Adrenal gland (tissue), 12 donors: ENCODE results near the gene KIRREL3. TPM values are rescaled to one million over a fixed set of nuclear protein-coding genes. Genes with fewer than 3 reads are reported as not detected.

Source experiments
- DNase-seq, 7 donors: peaks; one replicate each; pipeline ENCODE4 v3.0.0-alpha.2; 2019 to 2020
- H3K27ac ChIP-seq, 5 donors: fragments of 200-600 bp; sonication (generic) in 4 of 5; 1 replicate in 3 of 5; 2 replicates in 2 of 5; pipeline versions ENCODE4 v1.5.1 to v1.8.0; 2016 to 2020; ENCODE audit warnings: mild to moderate bottlenecking in 1 of 5
- H3K27me3 ChIP-seq: fragments of 200-600 bp; 2 replicates; pipeline ENCODE4 v1.8.0; 2021
- H3K36me3 ChIP-seq, 2 donors: fragments of 200-600 bp; replicated peaks in 1 of 2; 1 replicate in 1 of 2; 2 replicates in 1 of 2; pipeline versions ENCODE4 v1.5.1 to v1.8.0; 2018 to 2022
- H3K4me1 ChIP-seq, 2 donors: fragments of 200-600 bp; replicated peaks in 1 of 2; 1 replicate in 1 of 2; 2 replicates in 1 of 2; pipeline versions ENCODE4 v1.5.1 to v1.8.0; 2018 to 2021
- H3K4me3 ChIP-seq, 4 donors: fragments of 200-600 bp; sonication (generic) in 3 of 4; one replicate each; pipeline ENCODE4 v1.5.1; 2016 to 2018
- H3K9me3 ChIP-seq, 3 donors: fragments of 200-600 bp; sonication (generic) in 1 of 3; replicated peaks in 1 of 3; 1 replicate in 2 of 3; 2 replicates in 1 of 3; pipeline versions ENCODE4 v1.5.1 to v1.8.0; 2016 to 2021
- POLR2A ChIP-seq, 2 donors: fragments of 450-650 bp; IDR thresholded peaks; one replicate each; pipeline ENCODE4 v1.6.1; 2017; ENCODE audit warnings: antibody characterized with exemption in 2 of 2, mild to moderate bottlenecking in 2 of 2, moderate library complexity in 1 of 2
- WGBS, 4 donors: extraction: QIAGEN DNeasy Blood & Tissue Kit in 2 of 4; methylation state at CpG; one replicate each; pipeline versions ENCODE4 v1.1.5 to v1.1.7; 2013 to 2017; 5-methylcytosine and 5-hydroxymethylcytosine counted together
- intact Hi-C, 2 donors: fragments of 100-400 bp; cut with DNase I; formaldehyde crosslinking; loops; one replicate each; pipeline versions ENCODE4 v1.14.1 to v1.15.0; 2022 to 2023
- polyA plus RNA-seq, 3 donors: library from polyadenylated mRNA; stranded (reverse); fragments of 200-250 nt in 2 of 3; fragments of 350-450 nt in 1 of 3; fragmentation: Illumina TruSeq in 1 of 3; extraction: RNeasy Lipid Tissue Mini Kit (QIAGEN cat#74804) in 1 of 3; gene quantifications; one replicate each; pipeline ENCODE4 v1.2.3, GENCODE V29; 2013 to 2014
- total RNA-seq, 9 donors: library from RNA; depleted of rRNA in 4 of 9; stranded (reverse); fragments of >200 nt in 4 of 9; fragments of 120-200 nt in 1 of 9; fragmentation: NEBNext Ultra II Directional in 1 of 9; extraction: Animal tissue kit (Norgen Biotek cat#: 25700) in 1 of 9; gene quantifications; one replicate each; pipeline versions ENCODE4 v1.1.0 to v1.2.4, GENCODE V29; 2013 to 2023
- TF ChIP-seq, protein P1 (sequence below), 6 experiments: fragments of 450-650 bp in 4 of 6; fragments of 200-600 bp in 2 of 6; sonication (generic) in 1 of 6; IDR thresholded peaks; 1 replicate in 5 of 6; 2 replicates in 1 of 6; pipeline versions ENCODE4 v1.5.1 to v1.8.0; 2016 to 2021; ENCODE audit warnings: antibody characterized with exemption in 6 of 6, mild to moderate bottlenecking in 2 of 6, moderate library complexity in 1 of 6
- donor health status: healthy with polysubstance abuse.
- donor health status: Bipolar disorder and iron deficiency.
- donor health status: DM: yes; HTN: yes; CAD: no.
- donor health status: DM: no; HTN: no; CAD: no.
- donor health status: DM: no; HTN: no; CAD: no.
- donor health status: DM: yes; HTN: yes; CAD: no.

The KIRREL3 gene
- total and polyA plus RNA-seq, 12 donors: 0.07 to 4.1 (median 0.64) TPM; not detected in 1

DNA sequence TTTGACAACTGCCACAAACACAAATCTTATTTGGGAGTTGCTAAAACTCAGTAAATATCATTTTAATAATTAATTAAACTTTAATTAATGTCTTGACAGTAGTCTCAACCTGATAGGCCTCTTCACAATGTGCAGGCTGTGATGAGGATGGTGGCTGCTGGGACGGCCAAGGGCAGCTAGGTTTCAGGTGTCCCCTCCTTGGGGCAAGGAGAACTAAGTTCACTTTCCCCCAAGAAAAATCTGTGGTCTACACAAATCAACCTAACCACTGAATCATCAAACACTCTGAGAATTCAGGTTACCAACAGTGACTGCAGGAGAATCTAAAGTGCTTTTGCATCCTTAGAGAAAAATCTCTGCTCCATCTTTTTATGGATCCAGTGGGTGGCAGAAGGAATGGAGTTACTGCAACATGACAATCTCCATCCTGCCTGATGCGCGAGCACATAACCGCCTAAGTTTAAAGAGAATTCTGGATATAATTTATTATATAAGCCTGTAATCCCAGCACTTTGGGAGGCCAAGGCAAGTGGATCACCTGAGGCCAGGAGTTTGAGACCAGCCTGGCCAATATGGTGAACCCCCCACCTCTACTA lies 289.7 kb downstream of the KIRREL3 start:
- H3K9me3 ChIP-seq: no peaks in the 10 kb centered on the region
- no peak overlapping the region for H3K4me3 ChIP-seq
- no peak overlapping the region for H3K27ac ChIP-seq
- no peaks in the 10 kb centered on the region for H3K4me1 ChIP-seq
- no peak for TF ChIP-seq POLR2A (IDR thresholded peaks at IDR 0.05)
- TF ChIP-seq, protein P1, sequence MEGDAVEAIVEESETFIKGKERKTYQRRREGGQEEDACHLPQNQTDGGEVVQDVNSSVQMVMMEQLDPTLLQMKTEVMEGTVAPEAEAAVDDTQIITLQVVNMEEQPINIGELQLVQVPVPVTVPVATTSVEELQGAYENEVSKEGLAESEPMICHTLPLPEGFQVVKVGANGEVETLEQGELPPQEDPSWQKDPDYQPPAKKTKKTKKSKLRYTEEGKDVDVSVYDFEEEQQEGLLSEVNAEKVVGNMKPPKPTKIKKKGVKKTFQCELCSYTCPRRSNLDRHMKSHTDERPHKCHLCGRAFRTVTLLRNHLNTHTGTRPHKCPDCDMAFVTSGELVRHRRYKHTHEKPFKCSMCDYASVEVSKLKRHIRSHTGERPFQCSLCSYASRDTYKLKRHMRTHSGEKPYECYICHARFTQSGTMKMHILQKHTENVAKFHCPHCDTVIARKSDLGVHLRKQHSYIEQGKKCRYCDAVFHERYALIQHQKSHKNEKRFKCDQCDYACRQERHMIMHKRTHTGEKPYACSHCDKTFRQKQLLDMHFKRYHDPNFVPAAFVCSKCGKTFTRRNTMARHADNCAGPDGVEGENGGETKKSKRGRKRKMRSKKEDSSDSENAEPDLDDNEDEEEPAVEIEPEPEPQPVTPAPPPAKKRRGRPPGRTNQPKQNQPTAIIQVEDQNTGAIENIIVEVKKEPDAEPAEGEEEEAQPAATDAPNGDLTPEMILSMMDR (IDR thresholded peaks at IDR 0.05): no peak
- DNase-seq: no peak
- H3K27me3 ChIP-seq: no peaks in the 10 kb centered on the region
- H3K36me3 ChIP-seq: no peaks in the 10 kb centered on the region
- 82 to 93% (median 90%) methylated on average over 4 of the region's 4 CpGs for WGBS, 4 donors
- intact Hi-C loops: loop anchor here in 1 of 2 donors (10.0 kb wide), 1 partner anchor 284 kb away; no protein-coding TSS in a partner anchor

DNA sequence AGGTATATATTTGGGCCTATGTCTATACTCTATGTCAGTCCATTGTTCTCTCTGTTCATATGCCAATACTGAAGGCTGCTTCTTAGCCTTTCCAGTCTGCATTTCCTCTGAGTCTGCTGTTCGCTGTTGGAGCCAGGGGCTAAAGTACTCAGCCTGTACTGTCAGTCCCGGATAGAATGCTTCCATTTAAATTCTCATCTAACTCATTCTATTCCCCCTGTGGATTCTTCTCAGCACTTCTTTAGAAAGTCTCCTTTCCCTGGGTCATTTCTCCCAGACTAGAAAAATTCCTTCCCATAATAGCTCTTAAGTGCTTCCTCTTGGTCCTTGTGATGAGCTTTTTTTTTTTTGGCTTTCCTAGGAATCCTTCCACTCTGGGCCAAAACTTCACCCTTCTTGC lies 293.1 kb downstream of the KIRREL3 start:
- DNase-seq: no peak
- WGBS, 4 donors: 51 to 91% (median 72%) methylated on average over 2 of the region's 2 CpGs
- H3K4me3 ChIP-seq: no peak overlapping the region
- intact Hi-C loops: no loop called here
- no peak overlapping the region for H3K27ac ChIP-seq
- H3K4me1 ChIP-seq: no peaks in the 10 kb centered on the region
- no peaks in the 10 kb centered on the region for H3K9me3 ChIP-seq
- TF ChIP-seq, protein P1 (IDR thresholded peaks at IDR 0.05): no peak
- no peak for TF ChIP-seq POLR2A (IDR thresholded peaks at IDR 0.05)
- no peaks in the 10 kb centered on the region for H3K27me3 ChIP-seq
- no peaks in the 10 kb centered on the region for H3K36me3 ChIP-seq

DNA sequence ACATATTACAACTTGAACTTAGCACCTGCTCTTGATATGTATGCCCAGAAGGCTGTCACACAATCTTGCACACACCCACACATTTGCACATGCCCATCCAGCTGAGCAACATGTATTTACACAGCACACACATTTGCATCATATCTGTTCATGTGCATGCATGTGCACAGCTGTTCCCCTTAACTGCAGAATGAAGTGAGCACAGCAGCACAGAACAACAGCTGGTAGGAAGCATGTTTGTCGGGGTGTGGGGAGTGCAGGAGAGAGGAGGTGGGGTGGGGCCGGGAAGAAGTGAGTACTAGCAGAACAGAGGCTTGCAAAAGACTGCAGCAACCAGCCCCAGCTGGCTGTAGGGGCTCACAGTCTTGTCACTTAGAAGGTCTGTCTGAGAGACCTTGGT lies 296.5 kb downstream of the KIRREL3 start:
- WGBS, 4 donors: 62 to 82% (median 69%) methylated on average over 2 of the region's 2 CpGs
- Histone ChIP-seq H3K36me3 (no peaks in the 10 kb centered on the region), H3K4me3 (no peak overlapping the region), H3K9me3 (no peaks in the 10 kb centered on the region), H3K27me3 (no peaks in the 10 kb centered on the region), H3K4me1 (no peaks in the 10 kb centered on the region), H3K27ac (no peak overlapping the region)
- TF ChIP-seq POLR2A (IDR thresholded peaks at IDR 0.05): no peak
- TF ChIP-seq, protein P1 (IDR thresholded peaks at IDR 0.05): no peak
- intact Hi-C loops: no loop called here
- DNase-seq: no peak

DNA sequence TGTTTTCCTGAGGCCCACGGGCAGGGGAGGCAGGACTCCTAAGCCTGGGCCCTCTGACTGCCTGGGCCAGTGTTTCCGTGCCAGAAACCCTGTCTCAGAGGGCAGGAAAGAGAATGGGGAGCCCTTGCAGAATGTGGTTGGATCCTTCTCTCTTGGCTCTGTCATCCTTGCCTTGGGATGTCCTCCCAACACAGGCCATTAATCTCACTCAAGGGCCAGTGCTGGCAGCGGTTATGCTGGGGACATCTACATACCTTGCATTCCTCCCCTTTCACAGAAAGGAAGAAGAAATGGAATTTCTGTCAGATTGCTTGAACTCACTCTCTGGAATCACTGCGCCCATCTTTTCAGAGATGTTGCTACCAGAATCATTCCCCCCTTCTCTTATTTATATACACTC lies 296.9 kb downstream of the KIRREL3 start:
- no peak overlapping the region for H3K4me3 ChIP-seq
- WGBS, 4 donors: 53 to 71% (median 62%) methylated on average over 4 of the region's 4 CpGs
- H3K36me3 ChIP-seq: no peaks in the 10 kb centered on the region
- no peak overlapping the region for H3K27ac ChIP-seq
- no peaks in the 10 kb centered on the region for H3K9me3 ChIP-seq
- intact Hi-C loops: no loop called here
- H3K4me1 ChIP-seq: no peaks in the 10 kb centered on the region
- H3K27me3 ChIP-seq: no peaks in the 10 kb centered on the region
- TF ChIP-seq, protein P1 (IDR thresholded peaks at IDR 0.05): no peak
- no peak for TF ChIP-seq POLR2A (IDR thresholded peaks at IDR 0.05)
- no peak for DNase-seq
